Fibroblast of lung (primary cell): ENCODE measurements around the gene ABCB8. TPM values are rescaled to one million over a fixed set of nuclear protein-coding genes. Genes with fewer than 3 reads are reported as not detected.

Source experiments
- DNase-seq, 2 donors: peaks; one replicate each; pipeline versions ENCODE4 v3.0.0 to v3.0.0-alpha.2; 2010; ENCODE audit warnings: low read depth in 2 of 2
- H2AFZ ChIP-seq: 2 replicates; pipeline ENCODE4 v1.5.1; 2012; ENCODE audit warnings: low read length, control low read depth, inconsistent platforms
- H3K27ac ChIP-seq: 2 replicates; pipeline ENCODE4 v1.5.1; 2011; ENCODE audit warnings: low read length, control low read depth; ENCODE audit not compliant: insufficient read depth
- H3K27me3 ChIP-seq: 2 replicates; pipeline ENCODE4 v1.5.1; 2011; ENCODE audit warnings: mild to moderate bottlenecking, low read length; ENCODE audit not compliant: control insufficient read depth, insufficient read depth
- H3K36me3 ChIP-seq: 2 replicates; pipeline ENCODE4 v1.5.1; 2011; ENCODE audit warnings: low read length; ENCODE audit not compliant: control insufficient read depth, insufficient read depth
- H3K4me1 ChIP-seq: 2 replicates; pipeline ENCODE4 v1.5.1; 2011; ENCODE audit warnings: low read length; ENCODE audit not compliant: control insufficient read depth, insufficient read depth; ENCODE audit errors: extremely low read depth
- H3K4me2 ChIP-seq: 2 replicates; pipeline ENCODE4 v1.5.1; 2011; ENCODE audit warnings: low read length, control low read depth; ENCODE audit not compliant: insufficient read depth; ENCODE audit errors: extremely low read depth
- H3K4me3 ChIP-seq, 4 experiments: fragments of 200-600 bp in 1 of 4; sonication (generic) in 1 of 4; replicated peaks in 1 of 4; 2 replicates each; pipeline ENCODE4 v1.5.1; 2011 to 2016; ENCODE audit warnings: low read length in 4 of 4, low read depth in 3 of 4, mild to moderate bottlenecking in 3 of 4, control low read depth in 2 of 4, inconsistent platforms in 1 of 4, mixed read lengths in 1 of 4; ENCODE audit not compliant: insufficient read depth in 1 of 4; ENCODE audit errors: control extremely low read depth in 1 of 4
- H3K79me2 ChIP-seq: 2 replicates; pipeline ENCODE4 v1.5.1; 2012; ENCODE audit warnings: mild to moderate bottlenecking, low read length, inconsistent platforms; ENCODE audit not compliant: control insufficient read depth, insufficient read depth
- H3K9ac ChIP-seq: 2 replicates; pipeline ENCODE4 v1.5.1; 2011; ENCODE audit warnings: mild to moderate bottlenecking, low read length, control low read depth; ENCODE audit not compliant: insufficient read depth
- H3K9me3 ChIP-seq: 2 replicates; pipeline ENCODE4 v1.5.1; 2012; ENCODE audit warnings: low read depth, low read length; ENCODE audit not compliant: control insufficient read depth, insufficient read depth
- H4K20me1 ChIP-seq: 2 replicates; pipeline ENCODE4 v1.5.1; 2011; ENCODE audit warnings: low read length; ENCODE audit not compliant: control insufficient read depth, insufficient read depth; ENCODE audit errors: extremely low read depth
- CTCF ChIP-seq, 2 donors: IDR thresholded peaks in 1 of 2; conservative IDR thresholded peaks in 1 of 2; 1 replicate in 1 of 2; 2 replicates in 1 of 2; pipeline ENCODE4 v1.5.1; 2011 to 2012; ENCODE audit warnings: low read length in 2 of 2, control low read depth in 1 of 2, inconsistent platforms in 1 of 2, low read depth in 1 of 2, mild to moderate bottlenecking in 1 of 2
- EZH2 ChIP-seq: IDR thresholded peaks from 2 replicates; pipeline ENCODE4 v1.5.1; 2012; ENCODE audit warnings: low read length, control low read depth, mild to moderate bottlenecking; ENCODE audit errors: missing control alignments
- polyA plus RNA-seq, 2 donors: library from polyadenylated mRNA; depleted of rRNA in 1 of 2; stranded (reverse) in 1 of 2; unstranded in 1 of 2; fragments of >200 nt; gene quantifications; 2 replicates each; pipeline ENCODE4 v1.2.1, GENCODE V29; 2011 to 2012; ENCODE audit warnings: missing spikeins in 1 of 2
- total RNA-seq: library from RNA; depleted of rRNA; stranded (reverse); fragments of >200 nt; gene quantifications from 2 replicates; pipeline ENCODE4 v1.2.1, GENCODE V29; 2014

ABCB8 gene
- total and polyA plus RNA-seq, 2 donors (not counting 1 experiment from before 2014, with no cell fraction given): 12.1 to 20.0 TPM

- TF ChIP-seq CTCF (conservative IDR thresholded peaks at IDR 0.05 in 1 of 2, IDR thresholded peaks at IDR 0.05 in 1 of 2; ENCODE audit: low read depth in 1 of 2, low read length in 2 of 2): no peak
- no peak for TF ChIP-seq EZH2
- Histone ChIP-seq H3K4me1 (peaks cover 8% of the 10 kb centered on the region), H3K27ac (no peak overlapping the region), H4K20me1 (no peaks in the 10 kb centered on the region), H3K79me2 (no peaks in the 10 kb centered on the region), H3K9me3 (no peaks in the 10 kb centered on the region), H3K4me3 (no peak overlapping the region), H3K4me2 (no peak overlapping the region), H3K9ac (no peak overlapping the region), H3K36me3 (peaks cover 2% of the 10 kb centered on the region), H3K27me3 (no peaks in the 10 kb centered on the region), H2AFZ (no peak overlapping the region)
- no peak for DNase-seq
Observed at GRCh38 chr7:151048911-151049463, 20.7 kb downstream of the ABCB8 start.

GRCh38 chr7:151051108-151051507, 22.9 kb downstream of the ABCB8 start:
- Histone ChIP-seq H2AFZ (no peak overlapping the region), H3K4me3 (no peak overlapping the region), H3K27ac (no peak overlapping the region), H3K4me1 (peaks cover 8% of the 10 kb centered on the region), H3K4me2 (no peak overlapping the region), H3K9ac (no peak overlapping the region), H4K20me1 (no peaks in the 10 kb centered on the region), H3K36me3 (no peaks in the 10 kb centered on the region), H3K79me2 (no peaks in the 10 kb centered on the region), H3K27me3 (no peaks in the 10 kb centered on the region), H3K9me3 (no peaks in the 10 kb centered on the region)
- DNase-seq: peak; percentile 71 to 74
- no peak for TF ChIP-seq CTCF (conservative IDR thresholded peaks at IDR 0.05 in 1 of 2, IDR thresholded peaks at IDR 0.05 in 1 of 2; ENCODE audit: low read depth in 1 of 2, low read length in 2 of 2)
- TF ChIP-seq EZH2: no peak

- Histone ChIP-seq H3K4me1 (peaks cover 3% of the 10 kb centered on the region), H3K9ac (no peak overlapping the region), H4K20me1 (no peaks in the 10 kb centered on the region), H3K36me3 (no peaks in the 10 kb centered on the region), H3K27ac (no peak overlapping the region), H3K79me2 (no peaks in the 10 kb centered on the region), H3K27me3 (no peaks in the 10 kb centered on the region), H2AFZ (no peak overlapping the region), H3K4me2 (no peak overlapping the region), H3K4me3 (no peak overlapping the region), H3K9me3 (no peaks in the 10 kb centered on the region)
- no peak for DNase-seq
- no peak for TF ChIP-seq CTCF (conservative IDR thresholded peaks at IDR 0.05 in 1 of 2, IDR thresholded peaks at IDR 0.05 in 1 of 2; ENCODE audit: low read depth in 1 of 2, low read length in 2 of 2)
Observed at GRCh38 chr7:151053096-151053495, 24.8 kb downstream of the ABCB8 start.
